Cardiac muscle cell (in vitro differentiated cells and primary cell): ENCODE results near the gene SYNJ2. TPM values are rescaled to one million over a fixed set of nuclear protein-coding genes. Genes with fewer than 3 reads are reported as not detected.

Source experiments
- DNase-seq, 2 donors: peaks; one replicate each; pipeline versions ENCODE4 v3.0.0 to v3.0.0-alpha.2; 2010 to 2017; ENCODE audit warnings: low read depth in 1 of 2, low spot score in 1 of 2
- H3K27ac ChIP-seq: fragments of 200-600 bp; sonication (generic); 2 replicates; pipeline ENCODE4 v1.5.1; 2016
- H3K27me3 ChIP-seq: fragments of 200-600 bp; sonication (generic); 2 replicates; pipeline ENCODE4 v1.6.0; 2016; ENCODE audit warnings: control low read depth
- H3K36me3 ChIP-seq: fragments of 200-600 bp; sonication (generic); 2 replicates; pipeline ENCODE4 v1.5.1; 2016; ENCODE audit warnings: control low read depth
- H3K4me1 ChIP-seq: fragments of 200-600 bp; sonication (generic); 2 replicates; pipeline ENCODE4 v1.8.1; 2017; ENCODE audit warnings: low read depth, mild to moderate bottlenecking, mixed run types
- H3K4me3 ChIP-seq: fragments of 200-600 bp; sonication (generic); 2 replicates; pipeline ENCODE4 v1.5.1; 2016; ENCODE audit warnings: mild to moderate bottlenecking
- H3K9me3 ChIP-seq: fragments of 200-600 bp; sonication (generic); 2 replicates; pipeline ENCODE4 v1.5.1; 2017; ENCODE audit warnings: low read depth, mild to moderate bottlenecking, control low read depth
- polyA plus RNA-seq: library from polyadenylated mRNA; unstranded; fragments of >200 nt; fragmentation: Nextera tagmentation; extraction: Ambion mirVana; gene quantifications from 2 replicates; pipeline ENCODE4 v1.2.1, GENCODE V29; 2016
- total RNA-seq: library from RNA; depleted of rRNA; stranded (reverse); fragments of >200 nt; gene quantifications from 2 replicates; pipeline ENCODE4 v1.2.3, GENCODE V29; 2016
- TF ChIP-seq, protein P1 (sequence below): IDR thresholded peaks from 2 replicates; pipeline ENCODE4 v1.5.1; 2012; ENCODE audit warnings: low read depth, mild to moderate bottlenecking, low read length

Gene SYNJ2
- total and polyA plus RNA-seq, 2 experiments from 2014 or later: 2.1 to 2.9 TPM

DNA sequence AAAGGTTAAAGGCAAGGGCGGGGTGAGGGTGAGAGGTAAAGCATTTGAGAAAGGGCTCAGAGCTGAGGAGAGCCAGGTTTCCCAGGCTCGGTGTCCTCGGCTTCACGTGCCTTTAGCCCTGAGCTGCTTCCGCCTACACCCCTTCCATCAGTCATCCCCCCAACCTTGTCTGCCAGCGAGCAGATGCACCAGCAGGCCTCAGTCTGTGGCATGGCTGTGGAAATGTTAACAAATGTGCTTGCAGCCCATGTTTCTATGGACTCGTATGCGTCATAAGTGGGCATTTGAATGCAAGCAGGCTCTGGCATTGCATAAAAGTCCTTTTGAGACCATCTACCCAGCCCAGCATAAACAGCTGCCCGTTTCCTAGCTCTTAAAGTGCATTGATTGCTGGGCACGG lies 88.8 kb downstream of the SYNJ2 start:
- Histone ChIP-seq H3K4me3 (no peak overlapping the region), H3K9me3 (no peaks in the 10 kb centered on the region), H3K4me1 (no peaks in the 10 kb centered on the region), H3K27me3 (no peaks in the 10 kb centered on the region), H3K27ac (no peak overlapping the region), H3K36me3 (no peaks in the 10 kb centered on the region)
- DNase-seq: no peak
- TF ChIP-seq, protein P1, sequence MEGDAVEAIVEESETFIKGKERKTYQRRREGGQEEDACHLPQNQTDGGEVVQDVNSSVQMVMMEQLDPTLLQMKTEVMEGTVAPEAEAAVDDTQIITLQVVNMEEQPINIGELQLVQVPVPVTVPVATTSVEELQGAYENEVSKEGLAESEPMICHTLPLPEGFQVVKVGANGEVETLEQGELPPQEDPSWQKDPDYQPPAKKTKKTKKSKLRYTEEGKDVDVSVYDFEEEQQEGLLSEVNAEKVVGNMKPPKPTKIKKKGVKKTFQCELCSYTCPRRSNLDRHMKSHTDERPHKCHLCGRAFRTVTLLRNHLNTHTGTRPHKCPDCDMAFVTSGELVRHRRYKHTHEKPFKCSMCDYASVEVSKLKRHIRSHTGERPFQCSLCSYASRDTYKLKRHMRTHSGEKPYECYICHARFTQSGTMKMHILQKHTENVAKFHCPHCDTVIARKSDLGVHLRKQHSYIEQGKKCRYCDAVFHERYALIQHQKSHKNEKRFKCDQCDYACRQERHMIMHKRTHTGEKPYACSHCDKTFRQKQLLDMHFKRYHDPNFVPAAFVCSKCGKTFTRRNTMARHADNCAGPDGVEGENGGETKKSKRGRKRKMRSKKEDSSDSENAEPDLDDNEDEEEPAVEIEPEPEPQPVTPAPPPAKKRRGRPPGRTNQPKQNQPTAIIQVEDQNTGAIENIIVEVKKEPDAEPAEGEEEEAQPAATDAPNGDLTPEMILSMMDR: no peak

DNA sequence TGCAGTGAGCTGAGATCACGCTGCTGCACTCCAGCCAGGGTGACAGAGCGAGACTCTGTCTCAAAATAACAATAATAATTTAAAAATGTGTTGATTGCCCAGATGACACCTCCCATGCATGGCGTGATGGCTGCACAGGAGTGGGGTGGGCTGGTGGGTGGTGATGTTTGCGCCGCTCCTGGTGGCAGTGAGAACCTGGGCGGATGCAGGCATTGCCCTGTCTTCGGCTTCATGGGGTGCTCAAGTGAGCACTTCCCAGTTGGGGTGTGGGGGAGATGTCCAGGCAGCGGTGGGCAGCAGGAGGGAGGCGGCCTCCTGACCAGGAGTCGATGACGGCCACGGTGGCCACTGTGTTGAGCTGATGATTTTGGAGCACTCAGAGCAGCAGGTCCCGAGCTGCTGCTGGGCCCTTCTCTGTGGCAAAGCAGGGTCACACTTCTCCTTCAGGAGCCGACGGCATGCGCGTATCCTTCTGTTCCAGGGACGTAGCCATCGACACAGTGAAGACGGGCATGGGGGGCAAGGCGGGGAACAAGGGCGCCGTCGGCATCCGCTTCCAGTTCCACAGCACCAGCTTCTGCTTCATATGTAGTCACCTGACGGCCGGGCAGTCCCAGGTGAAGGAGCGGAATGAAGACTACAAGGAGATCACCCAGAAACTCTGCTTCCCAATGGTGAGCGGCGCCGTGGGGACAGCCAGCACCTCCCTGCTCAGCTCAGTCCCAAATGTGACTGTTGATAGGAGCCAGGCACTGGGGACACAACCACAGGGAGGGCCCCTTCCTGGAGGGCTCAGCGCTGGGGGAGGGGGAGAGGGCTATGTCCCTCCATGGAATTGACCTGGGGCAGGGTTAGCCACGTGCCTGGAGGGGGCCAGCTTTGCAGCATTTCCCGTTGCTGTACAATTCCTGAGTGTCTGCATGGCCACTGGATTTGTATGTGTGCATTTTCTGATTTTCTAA lies 89.7 kb downstream of the SYNJ2 start:
- no peaks in the 10 kb centered on the region for H3K4me1 ChIP-seq
- TF ChIP-seq, protein P1: no peak
- H3K27ac ChIP-seq: no peak overlapping the region
- H3K27me3 ChIP-seq: no peaks in the 10 kb centered on the region
- DNase-seq: no peak
- no peaks in the 10 kb centered on the region for H3K9me3 ChIP-seq
- H3K4me3 ChIP-seq: no peak overlapping the region
- H3K36me3 ChIP-seq: no peaks in the 10 kb centered on the region

DNA sequence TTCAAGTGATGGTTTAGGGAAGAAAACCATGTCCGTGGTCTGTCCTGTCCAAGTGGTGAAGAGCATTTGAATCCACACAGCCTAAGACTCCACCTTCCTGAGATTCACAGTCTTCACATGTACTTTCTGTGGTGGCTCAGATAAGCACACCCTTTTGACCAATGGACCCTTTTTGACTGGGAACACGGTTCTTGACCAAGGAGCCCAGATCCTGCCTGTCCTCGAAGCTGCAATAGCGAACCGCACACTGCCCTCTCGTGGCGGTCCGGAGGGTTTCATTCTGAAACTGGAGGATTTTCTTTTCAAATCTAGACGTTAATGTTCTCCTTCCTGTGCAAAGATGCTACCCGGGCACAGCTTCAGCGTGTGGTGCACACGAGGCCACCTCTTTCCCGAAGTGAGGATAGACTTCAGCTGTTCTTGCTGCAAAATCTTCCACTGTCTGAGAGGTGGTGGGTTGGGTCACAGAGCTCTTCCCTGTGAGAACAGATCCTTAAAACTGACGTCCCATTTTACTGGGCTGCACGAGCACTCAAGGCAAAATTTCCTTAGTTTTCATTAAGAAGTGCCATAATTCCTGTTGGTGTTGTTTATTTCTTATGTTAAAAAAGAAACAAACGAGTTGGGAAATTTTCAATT lies 90.5 kb downstream of the SYNJ2 start:
- peak; percentile 75 to 83 for DNase-seq
- H3K27ac ChIP-seq: no peak overlapping the region
- H3K4me3 ChIP-seq: no peak overlapping the region
- H3K9me3 ChIP-seq: no peaks in the 10 kb centered on the region
- H3K27me3 ChIP-seq: no peaks in the 10 kb centered on the region
- H3K36me3 ChIP-seq: no peaks in the 10 kb centered on the region
- H3K4me1 ChIP-seq: no peaks in the 10 kb centered on the region
- TF ChIP-seq, protein P1: peak; percentile 83

DNA sequence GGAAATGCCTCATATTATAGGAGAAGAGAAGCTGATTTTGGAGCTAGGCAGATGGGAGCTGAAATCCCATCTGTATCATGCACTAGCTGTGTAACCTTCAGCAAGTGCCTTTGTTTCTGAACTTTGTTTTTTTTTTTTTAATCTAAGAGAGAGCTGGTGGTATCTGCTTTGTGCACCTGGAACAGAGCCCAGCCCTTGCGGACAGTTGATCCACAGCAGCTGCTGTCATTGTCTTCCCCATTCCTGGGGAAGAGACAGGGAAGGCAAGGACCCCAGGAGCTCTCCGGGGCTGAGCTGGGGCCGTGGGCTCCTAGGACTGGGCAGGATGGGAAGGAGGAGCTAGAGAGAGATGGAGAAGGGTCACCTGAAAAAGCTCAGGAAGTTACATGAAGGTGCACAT lies 92.1 kb downstream of the SYNJ2 start:
- Histone ChIP-seq H3K4me3 (no peak overlapping the region), H3K9me3 (no peaks in the 10 kb centered on the region), H3K36me3 (no peaks in the 10 kb centered on the region), H3K27me3 (no peaks in the 10 kb centered on the region), H3K27ac (no peak overlapping the region), H3K4me1 (no peaks in the 10 kb centered on the region)
- TF ChIP-seq, protein P1: no peak
- DNase-seq: peak in 1 of 2 donors; percentile 50

DNA sequence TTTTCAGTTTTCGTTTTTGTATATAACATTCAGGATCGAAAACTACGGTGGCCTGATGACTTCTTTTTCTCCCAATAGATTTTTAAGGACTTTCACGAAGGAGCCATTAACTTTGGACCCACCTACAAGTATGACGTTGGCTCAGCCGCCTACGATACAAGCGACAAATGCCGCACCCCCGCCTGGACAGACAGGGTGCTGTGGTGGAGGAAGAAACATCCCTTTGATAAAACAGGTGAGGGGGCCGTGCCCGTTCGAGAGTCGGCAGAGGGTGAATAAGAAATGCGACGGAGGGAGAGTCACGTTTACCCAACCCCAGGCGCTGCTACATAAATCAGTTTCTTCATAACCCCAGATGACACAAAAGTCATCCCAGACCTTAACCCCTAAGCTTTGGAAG lies 94.9 kb downstream of the SYNJ2 start:
- H3K27ac ChIP-seq: no peak overlapping the region
- DNase-seq: no peak
- H3K4me3 ChIP-seq: no peak overlapping the region
- H3K9me3 ChIP-seq: no peaks in the 10 kb centered on the region
- no peaks in the 10 kb centered on the region for H3K4me1 ChIP-seq
- TF ChIP-seq, protein P1: no peak
- no peaks in the 10 kb centered on the region for H3K27me3 ChIP-seq
- no peaks in the 10 kb centered on the region for H3K36me3 ChIP-seq
